Non-pigmented ciliary epithelial cell (primary cell): ENCODE results near the gene UBE3D.
"Not testable (repeated sequence)": the region's sequence is repeated elsewhere in the genome, so short reads cannot be mapped to it uniquely, and the experiment has no call there.

ENCODE experiments used
- DNase-seq: peaks from one replicate; pipeline ENCODE4 v3.0.0-alpha.2; 2010; ENCODE audit warnings: low read depth

The UBE3D gene

GRCh38 chr6:82910395-82910794 is 155.2 kb downstream of the UBE3D start:
- DNase-seq = no peak

GRCh38 chr6:82909551-82909950 is 156.1 kb downstream of the UBE3D start:
- DNase-seq = no peak

- DNase-seq = no peak
Observed at GRCh38 chr6:82908661-82909060, 157.0 kb downstream of the UBE3D start.

- DNase-seq = peak; percentile 32
Observed at GRCh38 chr6:82906951-82907350, 158.7 kb downstream of the UBE3D start.

- DNase-seq = no peak
Observed at GRCh38 chr6:82906489-82906888, 159.2 kb downstream of the UBE3D start.

GRCh38 chr6:82904860-82905259 is 160.8 kb downstream of the UBE3D start:
- no peak for DNase-seq

GRCh38 chr6:82904257-82904656 is 161.4 kb downstream of the UBE3D start:
- DNase-seq = no peak

- no peak for DNase-seq
Observed at GRCh38 chr6:82902290-82902689, 163.4 kb downstream of the UBE3D start.

GRCh38 chr6:82894653-82895259 is 170.9 kb downstream of the UBE3D start:
- DNase-seq = no peak

GRCh38 chr6:82893889-82894652 is 171.6 kb downstream of the UBE3D start:
- DNase-seq = no peak

GRCh38 chr6:82891503-82891902 is 174.1 kb downstream of the UBE3D start:
- DNase-seq = not testable (repeated sequence)

- DNase-seq = no peak
Observed at GRCh38 chr6:82891076-82891475, 174.6 kb downstream of the UBE3D start.

GRCh38 chr6:82890240-82890639 is 175.4 kb downstream of the UBE3D start:
- no peak for DNase-seq

GRCh38 chr6:82889143-82889542 is 176.5 kb downstream of the UBE3D start:
- no peak for DNase-seq

GRCh38 chr6:82882363-82883023 is 183.1 kb downstream of the UBE3D start:
- no peak for DNase-seq

GRCh38 chr6:82881519-82881918 is 184.1 kb downstream of the UBE3D start:
- DNase-seq = no peak

- no peak for DNase-seq
Observed at GRCh38 chr6:82878812-82879211, 186.8 kb downstream of the UBE3D start.

GRCh38 chr6:82877213-82878195 is 188.1 kb downstream of the UBE3D start:
- no peak for DNase-seq

GRCh38 chr6:82875573-82876185 is 190.0 kb downstream of the UBE3D start:
- peak; percentile 38 for DNase-seq

GRCh38 chr6:82874867-82875266 is 190.8 kb downstream of the UBE3D start:
- no peak for DNase-seq

GRCh38 chr6:82872185-82872584 is 193.5 kb downstream of the UBE3D start:
- no peak for DNase-seq
